Measurements from ENCODE around the gene CD1D. TPM values are rescaled to one million over a fixed set of nuclear protein-coding genes. Genes with fewer than 3 reads are reported as not detected.

The CD1D gene
- total RNA-seq, 1 donor from 2014 or later: not detected

DNA sequence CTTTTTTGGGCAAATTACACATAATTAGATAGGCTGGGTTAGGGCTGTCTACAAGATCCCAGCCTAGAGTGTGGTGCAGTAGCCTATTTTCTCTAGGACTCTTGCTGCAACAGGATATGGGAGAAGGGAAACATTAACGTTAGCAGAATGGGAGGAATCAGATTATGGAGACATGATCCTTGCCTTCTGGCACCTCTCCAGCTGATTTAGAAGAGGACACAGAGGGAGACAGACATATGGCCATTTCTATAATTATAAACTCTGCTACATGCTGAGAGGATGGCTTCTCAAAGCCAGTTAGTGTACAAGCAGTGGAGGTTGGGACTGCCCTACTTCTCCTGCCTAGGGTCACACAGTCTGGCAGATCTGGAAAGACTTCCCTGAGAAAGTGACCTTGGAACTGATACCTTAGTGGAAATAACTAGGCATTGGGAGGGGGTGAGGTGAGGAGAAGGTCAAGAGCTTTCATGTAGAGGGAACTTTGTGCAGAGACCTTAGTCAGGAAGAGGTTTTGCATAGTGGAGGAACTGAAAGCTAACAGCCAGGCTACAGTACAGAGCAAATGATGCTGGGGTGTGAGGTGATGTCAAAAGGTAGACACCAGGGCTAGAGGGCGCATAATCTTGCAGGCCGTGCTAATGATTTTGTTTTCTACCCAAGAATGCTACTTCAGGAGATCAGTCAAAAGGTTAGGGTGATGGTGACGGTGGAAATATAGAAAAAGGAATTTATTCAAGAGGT lies 1.2 kb upstream of the CD1D start:
- Mint-ChIP-seq H3K27me3 (ENCODE audit: insufficient read depth) (peaks cover 58% of the 10 kb centered on the region), H3K36me3 (ENCODE audit: low read depth) (peaks cover 1% of the 10 kb centered on the region), H3K4me1 (ENCODE audit: low read depth) (peaks cover 10% of the 10 kb centered on the region), H3K27ac (no peak overlapping the region), H3K4me3 (peak overlapping the region; percentile 53), H3K9me3 (no peaks in the 10 kb centered on the region)
- no peak for DNase-seq (ENCODE audit: low spot score)
- intact Hi-C loops (cut with micrococcal nuclease): no loop called here

DNA sequence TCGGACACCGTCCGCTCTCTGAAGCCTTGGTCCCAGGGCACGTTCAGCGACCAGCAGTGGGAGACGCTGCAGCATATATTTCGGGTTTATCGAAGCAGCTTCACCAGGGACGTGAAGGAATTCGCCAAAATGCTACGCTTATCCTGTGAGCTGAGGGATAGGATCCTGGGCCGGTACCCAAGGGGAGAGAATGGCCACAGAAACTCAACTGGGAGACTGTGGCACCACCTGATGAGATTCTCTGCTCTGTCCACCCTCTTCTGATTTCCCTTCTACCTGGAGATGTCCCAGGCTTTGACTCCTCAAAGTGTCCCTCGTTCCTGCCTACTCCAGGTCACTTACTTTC lies 855 bp downstream of the CD1D start:
- H3K36me3 Mint-ChIP-seq (ENCODE audit: low read depth): peaks cover 1% of the 10 kb centered on the region

DNA sequence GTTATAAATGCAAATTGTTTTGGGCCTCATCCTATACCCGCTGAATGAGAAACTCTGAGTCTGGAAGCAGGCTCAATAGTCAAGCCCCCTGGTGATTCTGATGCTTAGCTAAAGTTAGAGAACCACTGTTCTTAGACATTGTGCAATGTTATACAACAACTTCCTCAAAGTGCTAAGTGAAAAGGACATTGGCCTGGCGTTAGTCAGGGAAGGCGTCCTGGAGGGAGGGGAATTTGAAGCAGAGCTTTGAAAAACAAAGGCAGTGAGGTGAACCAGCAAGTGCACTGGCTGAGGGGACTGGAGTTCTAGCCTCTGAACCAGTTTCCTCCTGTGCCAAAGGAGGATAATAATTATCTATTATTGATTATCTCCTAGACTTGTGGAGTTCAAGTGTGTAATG lies 5.1 kb downstream of the CD1D start:
- H3K27me3 Mint-ChIP-seq (ENCODE audit: insufficient read depth): peaks cover 32% of the 10 kb centered on the region
- H3K36me3 Mint-ChIP-seq (ENCODE audit: low read depth): peaks cover 1% of the 10 kb centered on the region
- H3K4me1 Mint-ChIP-seq (ENCODE audit: low read depth): peaks cover 10% of the 10 kb centered on the region
- no peak overlapping the region for H3K4me3 Mint-ChIP-seq
- intact Hi-C loops (cut with micrococcal nuclease): no loop called here
- no peak overlapping the region for H3K27ac Mint-ChIP-seq
- H3K9me3 Mint-ChIP-seq: no peaks in the 10 kb centered on the region
- no peak for DNase-seq (ENCODE audit: low spot score)

More for the DNA sequence above, 855 bp downstream of the CD1D start:
- H3K27me3 Mint-ChIP-seq (ENCODE audit: insufficient read depth): peaks cover 58% of the 10 kb centered on the region
- no peak for DNase-seq (ENCODE audit: low spot score)
- no peak overlapping the region for H3K27ac Mint-ChIP-seq
- H3K4me1 Mint-ChIP-seq (ENCODE audit: low read depth): peaks cover 10% of the 10 kb centered on the region
- no peaks in the 10 kb centered on the region for H3K9me3 Mint-ChIP-seq
- intact Hi-C loops (cut with micrococcal nuclease): no loop called here
- H3K4me3 Mint-ChIP-seq: peak overlapping the region; percentile 81

DNA sequence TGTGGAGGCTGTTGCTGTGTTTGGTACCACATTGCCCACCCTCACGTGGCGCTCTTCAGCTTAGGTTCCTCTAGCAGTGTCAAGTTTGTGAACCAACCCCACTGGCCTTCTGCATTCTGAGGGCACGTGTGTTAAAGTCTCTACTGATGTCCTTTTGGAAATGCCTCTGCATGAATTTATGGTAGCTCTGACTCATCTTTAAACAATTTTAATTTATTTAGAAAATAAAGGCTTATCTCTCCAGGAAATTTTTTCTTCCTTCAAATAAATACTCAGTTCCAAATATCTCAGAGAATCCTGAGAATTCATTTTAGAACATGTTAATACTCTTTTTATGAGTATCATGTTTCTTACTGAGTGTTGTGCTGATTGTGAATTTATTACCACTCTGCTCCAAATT lies 5.5 kb downstream of the CD1D start:
- Mint-ChIP-seq H3K36me3 (ENCODE audit: low read depth) (peaks cover 1% of the 10 kb centered on the region), H3K4me1 (ENCODE audit: low read depth) (peaks cover 9% of the 10 kb centered on the region), H3K4me3 (no peak overlapping the region), H3K27me3 (ENCODE audit: insufficient read depth) (peaks cover 27% of the 10 kb centered on the region), H3K27ac (no peak overlapping the region), H3K9me3 (no peaks in the 10 kb centered on the region)
- no peak for DNase-seq (ENCODE audit: low spot score)
- intact Hi-C loops (cut with micrococcal nuclease): no loop called here

DNA sequence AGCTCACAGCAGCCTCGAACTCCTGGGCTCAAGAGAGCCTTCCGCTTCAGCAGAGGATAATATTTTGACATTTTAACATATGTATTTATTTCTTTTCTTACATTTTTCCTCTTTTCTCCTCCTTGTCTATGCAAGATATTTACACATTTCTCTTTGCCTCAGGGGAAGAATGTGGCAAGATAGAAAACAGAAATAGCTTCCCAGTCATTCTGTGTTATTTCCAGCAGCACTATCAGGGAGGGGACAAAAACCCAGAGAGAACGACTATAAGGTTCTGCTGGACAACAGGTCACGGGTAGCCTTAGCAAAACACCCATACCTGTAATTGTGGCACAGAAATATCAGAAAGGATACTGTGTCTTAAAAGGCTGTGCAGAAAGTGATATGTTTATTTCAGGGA lies 7.9 kb downstream of the CD1D start:
- Mint-ChIP-seq H3K4me3 (no peak overlapping the region), H3K9me3 (no peaks in the 10 kb centered on the region), H3K27me3 (ENCODE audit: insufficient read depth) (peaks cover 20% of the 10 kb centered on the region), H3K27ac (no peak overlapping the region), H3K36me3 (ENCODE audit: low read depth) (no peaks in the 10 kb centered on the region), H3K4me1 (ENCODE audit: low read depth) (no peaks in the 10 kb centered on the region)
- intact Hi-C loops (cut with micrococcal nuclease): no loop called here
- DNase-seq (ENCODE audit: low spot score): no peak

DNA sequence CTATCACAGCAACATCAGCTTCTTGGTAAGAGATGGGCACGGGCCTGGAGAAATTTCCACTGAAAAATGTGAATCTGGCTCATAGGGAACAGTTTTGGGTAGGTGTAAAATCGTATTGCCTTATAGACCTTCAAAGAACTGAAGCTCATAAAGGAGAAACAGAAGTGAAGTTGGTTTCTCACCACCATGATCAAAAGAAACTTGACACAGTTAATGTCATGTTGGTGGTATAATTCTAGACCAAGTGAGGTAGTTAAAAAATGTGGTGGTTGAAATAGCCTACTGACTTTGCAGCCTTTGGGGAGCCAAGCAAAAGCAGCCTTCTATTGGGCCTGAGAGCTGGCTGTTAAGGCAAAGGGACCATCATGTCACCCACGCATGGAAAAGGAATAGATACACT lies 8.9 kb downstream of the CD1D start:
- no peaks in the 10 kb centered on the region for H3K9me3 Mint-ChIP-seq
- no peak overlapping the region for H3K27ac Mint-ChIP-seq
- intact Hi-C loops (cut with micrococcal nuclease): no loop called here
- DNase-seq (ENCODE audit: low spot score): no peak
- no peaks in the 10 kb centered on the region for H3K36me3 Mint-ChIP-seq (ENCODE audit: low read depth)
- H3K4me3 Mint-ChIP-seq: no peak overlapping the region
- no peaks in the 10 kb centered on the region for H3K4me1 Mint-ChIP-seq (ENCODE audit: low read depth)
- H3K27me3 Mint-ChIP-seq (ENCODE audit: insufficient read depth): peaks cover 18% of the 10 kb centered on the region

DNA sequence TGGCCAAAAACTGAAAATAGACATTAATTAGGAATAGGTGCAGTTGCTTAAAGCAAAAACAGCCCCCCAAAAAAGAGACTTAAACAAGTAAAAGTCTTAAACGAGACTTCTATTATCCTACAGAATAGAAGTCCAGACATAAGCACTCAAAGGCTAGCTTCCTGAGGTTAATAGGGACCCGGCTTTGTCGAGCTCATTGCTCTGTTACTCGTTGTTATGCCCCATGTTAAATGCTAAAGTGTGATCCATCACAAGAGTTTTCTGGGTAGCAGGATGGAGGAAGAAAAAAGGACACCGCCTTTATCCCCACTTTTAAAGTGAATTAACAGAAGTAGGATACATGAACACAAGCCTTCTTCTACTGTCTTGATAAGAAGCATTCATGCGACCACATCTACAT lies 10.6 kb downstream of the CD1D start:
- H3K36me3 Mint-ChIP-seq (ENCODE audit: low read depth): no peaks in the 10 kb centered on the region
- H3K4me1 Mint-ChIP-seq (ENCODE audit: low read depth): no peaks in the 10 kb centered on the region
- intact Hi-C loops (cut with micrococcal nuclease): no loop called here
- DNase-seq (ENCODE audit: low spot score): no peak
- H3K27ac Mint-ChIP-seq: no peak overlapping the region
- no peaks in the 10 kb centered on the region for H3K9me3 Mint-ChIP-seq
- H3K27me3 Mint-ChIP-seq (ENCODE audit: insufficient read depth): peaks cover 16% of the 10 kb centered on the region
- no peak overlapping the region for H3K4me3 Mint-ChIP-seq

DNA sequence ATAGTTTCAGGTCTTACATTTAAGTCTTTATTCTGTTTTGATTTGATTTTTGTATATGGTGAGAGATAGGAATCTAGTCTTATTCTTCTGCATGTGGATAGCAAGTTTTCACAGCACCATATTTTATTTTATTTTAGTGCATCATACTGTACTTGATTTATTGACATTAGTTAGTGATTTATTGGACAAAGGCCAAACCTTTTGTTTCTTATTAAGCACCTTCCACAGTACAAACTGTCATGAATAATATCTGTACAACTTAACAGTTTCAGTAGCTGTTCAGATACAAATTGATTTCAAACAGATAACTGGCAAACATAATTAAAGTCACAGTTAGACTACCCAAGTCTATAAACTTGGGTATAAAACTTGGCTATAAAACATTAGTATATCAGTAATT lies 15.8 kb downstream of the CD1D start:
- Mint-ChIP-seq H3K27me3 (ENCODE audit: insufficient read depth) (peaks cover 7% of the 10 kb centered on the region), H3K27ac (no peak overlapping the region), H3K36me3 (ENCODE audit: low read depth) (no peaks in the 10 kb centered on the region), H3K4me3 (no peak overlapping the region), H3K9me3 (no peaks in the 10 kb centered on the region), H3K4me1 (ENCODE audit: low read depth) (peaks cover 7% of the 10 kb centered on the region)
- no peak for DNase-seq (ENCODE audit: low spot score)
- intact Hi-C loops (cut with micrococcal nuclease): no loop called here

DNA sequence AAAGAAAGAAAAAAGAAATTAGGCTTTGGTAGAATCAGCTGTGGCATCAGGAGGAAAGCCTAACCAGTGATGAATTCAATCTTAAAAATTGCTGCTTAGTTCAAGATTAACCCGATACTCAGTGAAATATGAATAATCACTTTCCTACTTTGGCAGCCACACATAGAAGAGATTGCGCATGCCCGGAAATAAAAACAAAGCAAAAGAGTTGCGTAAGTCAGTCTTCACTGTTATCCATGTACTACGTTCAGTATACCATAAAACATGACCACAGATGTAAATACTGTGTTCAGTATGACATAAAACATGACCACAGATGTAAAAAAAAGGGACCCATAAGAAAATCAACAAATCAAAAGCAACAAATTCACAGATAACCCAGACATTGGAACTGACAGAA lies 19.2 kb downstream of the CD1D start:
- intact Hi-C loops (cut with micrococcal nuclease): loop anchor here (10.0 kb wide), 2 partner anchors 205 to 1015 kb away; no protein-coding TSS in a partner anchor
- no peaks in the 10 kb centered on the region for H3K36me3 Mint-ChIP-seq (ENCODE audit: low read depth)
- no peak for DNase-seq (ENCODE audit: low spot score)
- H3K27ac Mint-ChIP-seq: no peak overlapping the region
- peaks cover 18% of the 10 kb centered on the region for H3K27me3 Mint-ChIP-seq (ENCODE audit: insufficient read depth)
- H3K4me3 Mint-ChIP-seq: no peak overlapping the region
- peaks cover 16% of the 10 kb centered on the region for H3K4me1 Mint-ChIP-seq (ENCODE audit: low read depth)
- H3K9me3 Mint-ChIP-seq: no peaks in the 10 kb centered on the region

DNA sequence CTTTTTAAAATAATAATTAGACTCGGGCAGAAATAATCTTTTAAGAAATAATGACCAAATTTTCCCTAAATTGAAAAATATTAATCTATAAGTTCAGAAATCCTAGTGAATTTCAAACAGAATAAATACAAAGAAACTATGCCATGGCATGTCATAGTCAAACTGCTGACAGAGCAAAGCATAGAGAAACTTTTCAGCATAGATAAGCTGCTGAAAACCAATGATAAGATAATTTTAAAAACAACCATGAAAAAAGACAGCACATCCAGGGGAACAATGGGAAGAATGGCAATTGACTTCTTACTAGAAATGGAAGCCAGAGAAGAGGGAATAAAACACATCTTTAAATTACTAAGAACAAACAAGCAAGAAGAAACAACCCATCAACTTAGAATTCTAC lies 19.8 kb downstream of the CD1D start:
- Mint-ChIP-seq H3K4me1 (ENCODE audit: low read depth) (peaks cover 16% of the 10 kb centered on the region), H3K27me3 (ENCODE audit: insufficient read depth) (peaks cover 21% of the 10 kb centered on the region), H3K36me3 (ENCODE audit: low read depth) (no peaks in the 10 kb centered on the region), H3K9me3 (no peaks in the 10 kb centered on the region), H3K4me3 (no peak overlapping the region), H3K27ac (no peak overlapping the region)
- no peak for DNase-seq (ENCODE audit: low spot score)
- intact Hi-C loops (cut with micrococcal nuclease): loop anchor here (10.0 kb wide), 2 partner anchors 204 to 1014 kb away; no protein-coding TSS in a partner anchor

DNA sequence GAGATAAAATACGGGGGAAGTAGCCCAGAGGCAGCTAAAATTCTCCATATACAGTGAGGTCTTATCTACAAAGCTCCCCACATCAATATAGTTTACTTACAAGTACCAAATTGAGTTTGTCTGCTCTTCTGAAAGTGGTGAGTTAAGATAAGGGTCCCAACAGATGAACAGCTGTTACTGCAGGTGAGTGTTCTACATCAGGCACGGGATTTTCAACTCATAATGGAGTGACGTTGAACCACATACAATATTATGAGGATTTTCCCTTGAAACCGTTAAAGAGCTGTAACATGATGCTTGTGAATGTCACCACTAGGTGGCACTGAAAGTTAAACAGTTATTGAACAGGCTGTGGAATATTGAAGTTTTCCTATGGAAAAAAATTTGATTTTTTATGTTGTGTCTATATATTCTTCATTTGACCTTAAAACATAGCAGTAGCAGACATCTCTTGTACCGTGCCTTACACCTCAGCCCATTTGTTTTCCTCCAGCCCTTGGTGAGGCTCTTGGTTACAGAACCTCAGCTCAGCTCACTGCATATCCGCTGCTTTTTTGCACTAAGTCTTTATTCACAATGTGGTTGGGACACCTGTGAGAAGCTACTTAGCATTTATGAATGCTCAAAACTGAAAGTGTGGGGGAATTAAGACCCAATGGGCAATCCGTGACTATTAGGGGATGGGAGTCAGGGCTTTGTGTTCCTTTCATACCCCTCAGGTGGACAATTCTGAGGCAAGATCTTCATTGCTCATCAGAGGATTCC lies 23.2 kb downstream of the CD1D start:
- no peak for DNase-seq (ENCODE audit: low spot score)
- Mint-ChIP-seq H3K27me3 (ENCODE audit: insufficient read depth) (peaks cover 26% of the 10 kb centered on the region), H3K36me3 (ENCODE audit: low read depth) (no peaks in the 10 kb centered on the region), H3K27ac (no peak overlapping the region), H3K4me3 (no peak overlapping the region), H3K9me3 (no peaks in the 10 kb centered on the region), H3K4me1 (ENCODE audit: low read depth) (peaks cover 16% of the 10 kb centered on the region)
- intact Hi-C loops (cut with micrococcal nuclease): loop anchor here (1.0 to 10.0 kb wide), 6 partner anchors 201 to 1011 kb away; no protein-coding TSS in a partner anchor

DNA sequence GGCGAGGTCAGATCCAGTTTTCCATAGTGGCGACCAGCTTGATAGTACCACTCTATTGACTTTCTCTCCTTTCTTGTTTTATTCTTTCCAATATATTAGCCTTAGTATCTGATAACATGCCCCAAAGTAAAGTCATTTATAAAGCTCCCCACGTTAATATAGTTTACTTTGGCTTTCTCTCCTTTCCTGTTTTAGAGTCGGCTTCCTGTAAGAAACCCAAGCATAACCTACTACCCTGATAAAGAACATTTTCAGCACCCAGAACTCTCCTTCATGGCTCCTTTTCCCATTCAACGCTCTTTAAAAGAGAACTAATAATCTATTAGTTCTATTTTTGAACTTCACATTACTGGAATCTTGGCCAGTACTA lies 23.7 kb downstream of the CD1D start:
- no peaks in the 10 kb centered on the region for H3K36me3 Mint-ChIP-seq (ENCODE audit: low read depth)
- H3K4me3 Mint-ChIP-seq: no peak overlapping the region
- no peaks in the 10 kb centered on the region for H3K9me3 Mint-ChIP-seq
- DNase-seq (ENCODE audit: low spot score): no peak
- intact Hi-C loops (cut with micrococcal nuclease): loop anchor here (1.0 to 10.0 kb wide), 3 partner anchors 200 to 1010 kb away; no protein-coding TSS in a partner anchor
- H3K27ac Mint-ChIP-seq: no peak overlapping the region
- peaks cover 29% of the 10 kb centered on the region for H3K27me3 Mint-ChIP-seq (ENCODE audit: insufficient read depth)
- peaks cover 16% of the 10 kb centered on the region for H3K4me1 Mint-ChIP-seq (ENCODE audit: low read depth)

DNA sequence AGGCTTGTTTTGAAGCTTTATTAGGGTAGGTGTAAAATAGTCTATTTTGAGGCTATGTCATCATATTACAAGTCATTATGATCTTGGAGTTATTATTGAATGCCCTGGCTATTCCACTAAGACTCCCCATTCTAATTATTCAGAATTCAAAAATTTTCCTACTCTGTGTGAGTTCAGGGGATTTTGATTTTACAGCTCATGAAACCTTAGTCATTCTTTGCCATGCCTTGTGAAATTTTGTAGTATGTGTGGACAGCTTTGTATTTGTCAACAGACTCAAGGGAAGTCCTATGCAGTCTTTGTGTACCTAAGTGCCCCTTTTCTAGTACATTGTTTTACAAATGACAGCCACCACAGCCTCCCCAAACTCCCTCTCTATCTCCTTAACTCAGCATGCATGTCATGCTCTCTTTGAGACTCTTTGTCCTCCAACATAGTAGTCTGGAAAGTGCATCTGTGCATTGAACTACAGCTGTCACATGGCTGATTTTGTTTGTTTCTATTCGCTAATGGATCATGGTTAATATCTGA lies 28.0 kb downstream of the CD1D start:
- Mint-ChIP-seq H3K9me3 (no peaks in the 10 kb centered on the region), H3K4me3 (no peak overlapping the region), H3K4me1 (ENCODE audit: low read depth) (peaks cover 7% of the 10 kb centered on the region), H3K27me3 (ENCODE audit: insufficient read depth) (peaks cover 35% of the 10 kb centered on the region), H3K36me3 (ENCODE audit: low read depth) (no peaks in the 10 kb centered on the region), H3K27ac (no peak overlapping the region)
- intact Hi-C loops (cut with micrococcal nuclease): loop anchor here (10.0 kb wide), 2 partner anchors 196 to 1006 kb away; no protein-coding TSS in a partner anchor
- DNase-seq (ENCODE audit: low spot score): no peak
